OCI-LY3 (cell line): ENCODE measurements around the gene GFI1B.

Source experiments
- EZH2phosphoT487 ChIP-seq: fragments of 200-600 bp; shearing (Covaris generic); IDR thresholded peaks from 2 replicates; pipeline ENCODE4 v1.6.1; 2018; ENCODE audit warnings: antibody characterized with exemption, mixed run types, low read depth
- TF ChIP-seq, protein P1 (sequence below): fragments of 200-600, 300-600 bp; sonication (generic); IDR thresholded peaks from 2 replicates; pipeline ENCODE4 v1.5.1; 2014; ENCODE audit warnings: antibody characterized with exemption, low read length, low read depth

DNA sequence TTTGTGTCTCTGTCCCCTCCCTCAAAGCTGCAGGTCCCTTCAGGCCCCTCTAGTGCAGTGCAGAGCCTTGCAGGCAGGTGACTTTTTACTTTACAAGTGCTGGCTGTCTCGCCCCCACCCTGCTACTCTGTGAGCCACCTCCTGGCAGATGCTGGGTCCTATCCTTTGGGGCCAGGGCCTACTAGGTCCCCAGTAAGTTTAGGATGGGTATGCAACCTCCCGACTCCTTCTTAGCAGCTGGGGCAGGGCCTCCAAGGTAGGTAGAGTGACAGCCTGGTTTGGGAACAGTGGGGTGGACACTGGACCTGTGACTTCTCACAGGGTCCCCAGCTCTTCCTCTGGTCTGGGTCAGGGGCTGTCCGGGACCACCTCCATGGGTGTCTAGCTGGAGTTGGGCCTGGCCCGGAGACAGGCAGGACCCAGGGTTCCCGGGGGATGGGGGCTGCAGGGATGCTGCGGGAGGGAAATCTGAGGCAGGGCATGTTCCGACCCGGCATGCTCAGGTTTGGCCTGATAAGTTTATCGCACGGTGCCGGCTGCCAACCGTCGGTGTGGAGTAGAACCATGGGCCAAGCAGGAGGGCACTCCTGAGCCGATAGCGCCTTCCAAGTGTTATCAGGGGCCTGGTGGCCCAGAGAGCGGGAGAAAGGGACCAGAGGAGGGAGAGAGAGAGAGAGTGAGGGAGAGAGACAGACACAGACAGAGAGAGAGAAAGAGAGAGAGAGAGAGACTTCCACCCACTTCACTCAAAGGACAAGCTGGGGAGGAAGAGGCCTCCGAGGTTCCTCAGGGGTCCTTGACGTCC lies 20.5 kb downstream of the GFI1B start:
- TF ChIP-seq, protein P1, sequence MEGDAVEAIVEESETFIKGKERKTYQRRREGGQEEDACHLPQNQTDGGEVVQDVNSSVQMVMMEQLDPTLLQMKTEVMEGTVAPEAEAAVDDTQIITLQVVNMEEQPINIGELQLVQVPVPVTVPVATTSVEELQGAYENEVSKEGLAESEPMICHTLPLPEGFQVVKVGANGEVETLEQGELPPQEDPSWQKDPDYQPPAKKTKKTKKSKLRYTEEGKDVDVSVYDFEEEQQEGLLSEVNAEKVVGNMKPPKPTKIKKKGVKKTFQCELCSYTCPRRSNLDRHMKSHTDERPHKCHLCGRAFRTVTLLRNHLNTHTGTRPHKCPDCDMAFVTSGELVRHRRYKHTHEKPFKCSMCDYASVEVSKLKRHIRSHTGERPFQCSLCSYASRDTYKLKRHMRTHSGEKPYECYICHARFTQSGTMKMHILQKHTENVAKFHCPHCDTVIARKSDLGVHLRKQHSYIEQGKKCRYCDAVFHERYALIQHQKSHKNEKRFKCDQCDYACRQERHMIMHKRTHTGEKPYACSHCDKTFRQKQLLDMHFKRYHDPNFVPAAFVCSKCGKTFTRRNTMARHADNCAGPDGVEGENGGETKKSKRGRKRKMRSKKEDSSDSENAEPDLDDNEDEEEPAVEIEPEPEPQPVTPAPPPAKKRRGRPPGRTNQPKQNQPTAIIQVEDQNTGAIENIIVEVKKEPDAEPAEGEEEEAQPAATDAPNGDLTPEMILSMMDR, result no peak
- no peak for TF ChIP-seq EZH2phosphoT487
